Testis (tissue), 2 donors: ENCODE results near the gene TAB2.

Experiments used
- CTCF ChIP-seq, 3 experiments: fragments of 450-650 bp in 2 of 3; fragments of 200-600 bp in 1 of 3; sonication (generic) in 1 of 3; IDR thresholded peaks; one replicate each; pipeline ENCODE4 v1.5.1; 2016 to 2019; ENCODE audit warnings: antibody characterized with exemption in 3 of 3, mild to moderate bottlenecking in 2 of 3, moderate library complexity in 1 of 3
- POLR2A ChIP-seq: fragments of 450-650 bp; IDR thresholded peaks from one replicate; pipeline ENCODE4 v1.6.1; 2017; ENCODE audit warnings: antibody characterized with exemption, mild to moderate bottlenecking, moderate library complexity

- TF ChIP-seq CTCF (IDR thresholded peaks at IDR 0.05) (no peak), POLR2A (no peak)
These were observed 65.9 kb downstream of the TAB2 start for GRCh38 chr6:149383371-149383770.
